PFSK-1 (cell line): ENCODE data around the gene COPRS.

Source experiments
- FOXP2 ChIP-seq: optimal IDR thresholded peaks from 2 replicates; pipeline ENCODE3; 2011; ENCODE audit warnings: borderline replicate concordance, control low read depth, inconsistent platforms; ENCODE audit not compliant: insufficient read depth; ENCODE audit errors: extremely low read length, extremely low read depth
- POLR2AphosphoS5 ChIP-seq: IDR thresholded peaks from 2 replicates; pipeline ENCODE4 v1.6.1; 2012; ENCODE audit warnings: low read depth, mild to moderate bottlenecking, control low read depth, low read length, moderate library complexity
- REST ChIP-seq, 2 experiments: IDR thresholded peaks; 2 replicates each; pipeline versions ENCODE4 v1.6.1 to v1.8.0; 2011 to 2012; ENCODE audit warnings: low read depth in 2 of 2, low read length in 2 of 2, control low read depth in 1 of 2, inconsistent platforms in 1 of 2, mild to moderate bottlenecking in 1 of 2, moderate library complexity in 1 of 2; ENCODE audit not compliant: insufficient read depth in 1 of 2
- SIN3A ChIP-seq: IDR thresholded peaks from 2 replicates; pipeline ENCODE4 v1.6.1; 2012; ENCODE audit warnings: mild to moderate bottlenecking, low read length, moderate library complexity, borderline replicate concordance; ENCODE audit not compliant: insufficient read depth
- TAF1 ChIP-seq: IDR thresholded peaks from 2 replicates; pipeline ENCODE4 v1.6.1; 2012; ENCODE audit warnings: low read length, control low read depth, borderline replicate concordance; ENCODE audit not compliant: insufficient read depth

COPRS gene

GRCh38 chr17:31811101-31811500, 47.9 kb downstream of the COPRS start:
- TF ChIP-seq FOXP2 (no peak), SIN3A (no peak), POLR2AphosphoS5 (no peak)

- TF ChIP-seq REST (IDR thresholded peaks at IDR 0.05; ENCODE audit: insufficient read depth in 1 of 2, low read depth in 2 of 2, low read length in 2 of 2) (no peak), POLR2AphosphoS5 (no peak), FOXP2 (no peak), TAF1 (no peak), SIN3A (no peak)
These were observed 50.5 kb downstream of the COPRS start for GRCh38 chr17:31808521-31809050.

- TF ChIP-seq TAF1 (no peak), REST (IDR thresholded peaks at IDR 0.05; ENCODE audit: insufficient read depth in 1 of 2, low read depth in 2 of 2, low read length in 2 of 2) (no peak), FOXP2 (no peak), SIN3A (no peak), POLR2AphosphoS5 (no peak)
These were observed 51.2 kb downstream of the COPRS start for GRCh38 chr17:31807846-31808245.

GRCh38 chr17:31806921-31807320, 52.1 kb downstream of the COPRS start:
- TF ChIP-seq REST (IDR thresholded peaks at IDR 0.05; ENCODE audit: insufficient read depth in 1 of 2, low read depth in 2 of 2, low read length in 2 of 2), result no peak
- TF ChIP-seq FOXP2, result no peak

- TF ChIP-seq TAF1, result no peak
These were observed 55.4 kb downstream of the COPRS start for GRCh38 chr17:31803494-31804213.

GRCh38 chr17:31802502-31802901, 56.5 kb downstream of the COPRS start:
- no peak for TF ChIP-seq TAF1
- TF ChIP-seq SIN3A, result no peak
- TF ChIP-seq FOXP2, result no peak
- no peak for TF ChIP-seq POLR2AphosphoS5
- no peak for TF ChIP-seq REST (IDR thresholded peaks at IDR 0.05; ENCODE audit: insufficient read depth in 1 of 2, low read depth in 2 of 2, low read length in 2 of 2)
